Measurements from ENCODE around the gene KCTD19.

Gene KCTD19

DNA sequence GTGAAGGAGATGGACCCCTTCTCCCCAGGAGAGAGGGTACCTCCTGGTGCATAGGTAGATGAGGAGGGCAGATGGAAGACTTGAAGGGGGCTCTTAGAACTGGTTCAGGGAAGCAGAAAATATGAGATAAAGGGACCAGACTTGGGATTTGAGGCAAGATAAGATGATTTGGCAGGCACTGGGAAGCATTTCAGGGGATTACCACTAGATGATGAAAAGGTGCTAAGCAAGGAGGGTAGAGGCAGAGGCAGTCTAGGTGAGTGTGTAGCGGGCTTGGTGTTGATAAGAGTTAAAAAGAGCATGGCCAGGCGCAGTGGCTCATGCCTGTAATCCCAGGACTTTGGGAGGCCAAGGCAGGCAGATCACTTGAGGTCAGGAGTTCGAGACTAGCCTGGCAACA lies 63.3 kb downstream of the KCTD19 start:
- no peak overlapping the region for H3K4me3 ChIP-seq (ENCODE audit: low read length in 2 of 2)
- no peaks in the 10 kb centered on the region for H3K36me3 ChIP-seq (ENCODE audit: control insufficient read depth in 2 of 2, insufficient read depth in 2 of 2, low read length in 2 of 2)
- H3K27ac ChIP-seq (ENCODE audit: low read depth in 2 of 2, low read length in 2 of 2), result no peak overlapping the region
- no peak overlapping the region for H3K9ac ChIP-seq (ENCODE audit: low read depth in 1 of 2, low read length in 2 of 2)
- no peaks in the 10 kb centered on the region for H3K4me1 ChIP-seq (ENCODE audit: control insufficient read depth in 2 of 2, insufficient read depth in 2 of 2, low read length in 2 of 2)
- H3K27me3 ChIP-seq (ENCODE audit: control insufficient read depth in 2 of 2, insufficient read depth in 2 of 2, low read length in 2 of 2), result no peaks in the 10 kb centered on the region
- no peaks in the 10 kb centered on the region for H3K9me3 ChIP-seq (ENCODE audit: control insufficient read depth in 2 of 2, low read length in 2 of 2)

DNA sequence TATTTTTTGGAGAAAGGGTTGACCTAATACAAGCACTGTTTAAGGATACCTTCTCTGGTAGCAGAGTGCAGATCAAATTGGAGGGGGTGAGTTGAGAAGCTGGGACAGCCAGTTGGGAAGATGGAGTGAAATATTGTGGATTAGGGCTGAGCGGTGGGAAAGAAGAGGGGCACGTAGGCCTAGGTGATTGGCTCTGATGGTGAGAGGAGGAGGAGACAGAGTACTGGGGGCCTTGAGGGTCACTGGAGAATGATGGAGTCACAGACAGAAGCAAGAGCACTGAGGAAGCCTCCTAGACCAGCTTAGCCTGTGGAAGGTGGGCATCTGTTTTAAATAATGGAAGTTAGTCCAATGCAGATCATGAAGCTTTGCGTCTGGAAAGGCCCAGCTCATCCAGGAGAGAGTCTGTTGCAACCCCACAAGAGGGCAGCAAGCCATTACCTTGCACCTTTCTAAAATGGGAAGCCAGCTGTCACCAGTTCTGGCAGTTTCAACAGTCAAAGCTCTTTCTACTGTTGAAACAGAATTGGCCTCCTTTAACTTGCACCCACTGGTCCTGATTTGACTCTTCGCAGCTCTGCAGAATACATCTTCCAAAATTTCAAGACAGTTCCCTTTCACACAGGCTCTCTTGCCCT lies 66.0 kb downstream of the KCTD19 start:
- Histone ChIP-seq H3K36me3 (ENCODE audit: control insufficient read depth in 2 of 2, insufficient read depth in 2 of 2, low read length in 2 of 2) (no peaks in the 10 kb centered on the region), H3K9me3 (ENCODE audit: control insufficient read depth in 2 of 2, low read length in 2 of 2) (no peaks in the 10 kb centered on the region), H3K4me1 (ENCODE audit: control insufficient read depth in 2 of 2, insufficient read depth in 2 of 2, low read length in 2 of 2) (no peaks in the 10 kb centered on the region), H3K27ac (ENCODE audit: low read depth in 2 of 2, low read length in 2 of 2) (no peak overlapping the region), H3K4me3 (ENCODE audit: low read length in 2 of 2) (no peak overlapping the region), H3K9ac (ENCODE audit: low read depth in 1 of 2, low read length in 2 of 2) (no peak overlapping the region), H3K27me3 (ENCODE audit: control insufficient read depth in 2 of 2, insufficient read depth in 2 of 2, low read length in 2 of 2) (no peaks in the 10 kb centered on the region)

DNA sequence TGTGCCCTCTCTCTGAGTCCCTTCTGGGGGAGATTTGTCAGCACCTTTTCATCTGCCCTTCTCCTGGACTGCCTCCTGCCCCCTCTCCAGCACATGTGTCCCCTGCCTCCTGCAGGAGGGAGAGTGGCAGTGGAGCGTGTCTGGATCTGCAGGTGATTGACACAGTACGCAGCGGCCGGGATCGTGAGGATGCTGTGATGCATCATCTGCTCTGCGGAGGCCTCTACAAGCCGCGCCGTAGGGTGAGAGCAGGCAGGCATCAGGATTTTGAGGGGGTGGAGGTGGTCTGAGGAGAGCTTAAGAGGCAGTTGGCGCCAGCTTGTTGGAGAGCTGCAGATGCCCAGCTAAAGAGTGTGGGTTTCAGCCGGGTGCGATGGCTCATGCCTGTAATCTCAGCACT lies 66.8 kb downstream of the KCTD19 start:
- no peak overlapping the region for H3K27ac ChIP-seq (ENCODE audit: low read depth in 2 of 2, low read length in 2 of 2)
- no peaks in the 10 kb centered on the region for H3K4me1 ChIP-seq (ENCODE audit: control insufficient read depth in 2 of 2, insufficient read depth in 2 of 2, low read length in 2 of 2)
- no peaks in the 10 kb centered on the region for H3K9me3 ChIP-seq (ENCODE audit: control insufficient read depth in 2 of 2, low read length in 2 of 2)
- no peak overlapping the region for H3K9ac ChIP-seq (ENCODE audit: low read depth in 1 of 2, low read length in 2 of 2)
- no peaks in the 10 kb centered on the region for H3K27me3 ChIP-seq (ENCODE audit: control insufficient read depth in 2 of 2, insufficient read depth in 2 of 2, low read length in 2 of 2)
- H3K36me3 ChIP-seq (ENCODE audit: control insufficient read depth in 2 of 2, insufficient read depth in 2 of 2, low read length in 2 of 2), result no peaks in the 10 kb centered on the region
- H3K4me3 ChIP-seq (ENCODE audit: low read length in 2 of 2), result no peak overlapping the region

- Histone ChIP-seq H3K36me3 (ENCODE audit: control insufficient read depth in 2 of 2, insufficient read depth in 2 of 2, low read length in 2 of 2) (no peaks in the 10 kb centered on the region), H3K9me3 (ENCODE audit: control insufficient read depth in 2 of 2, low read length in 2 of 2) (no peaks in the 10 kb centered on the region), H3K27ac (ENCODE audit: low read depth in 2 of 2, low read length in 2 of 2) (no peak overlapping the region), H3K27me3 (ENCODE audit: control insufficient read depth in 2 of 2, insufficient read depth in 2 of 2, low read length in 2 of 2) (no peaks in the 10 kb centered on the region), H3K9ac (ENCODE audit: low read depth in 1 of 2, low read length in 2 of 2) (no peak overlapping the region), H3K4me3 (ENCODE audit: low read length in 2 of 2) (no peak overlapping the region), H3K4me1 (ENCODE audit: control insufficient read depth in 2 of 2, insufficient read depth in 2 of 2, low read length in 2 of 2) (no peaks in the 10 kb centered on the region)
Measured at GRCh38 chr16:67258161-67258835, 68.2 kb downstream of the KCTD19 start.

GRCh38 chr16:67257486-67258160 lies 68.9 kb downstream of the KCTD19 start:
- no peaks in the 10 kb centered on the region for H3K9me3 ChIP-seq (ENCODE audit: control insufficient read depth in 2 of 2, low read length in 2 of 2)
- H3K27ac ChIP-seq (ENCODE audit: low read depth in 2 of 2, low read length in 2 of 2), result no peak overlapping the region
- H3K36me3 ChIP-seq (ENCODE audit: control insufficient read depth in 2 of 2, insufficient read depth in 2 of 2, low read length in 2 of 2), result no peaks in the 10 kb centered on the region
- H3K27me3 ChIP-seq (ENCODE audit: control insufficient read depth in 2 of 2, insufficient read depth in 2 of 2, low read length in 2 of 2), result no peaks in the 10 kb centered on the region
- H3K4me3 ChIP-seq (ENCODE audit: low read length in 2 of 2), result no peak overlapping the region
- H3K9ac ChIP-seq (ENCODE audit: low read depth in 1 of 2, low read length in 2 of 2), result no peak overlapping the region
- no peaks in the 10 kb centered on the region for H3K4me1 ChIP-seq (ENCODE audit: control insufficient read depth in 2 of 2, insufficient read depth in 2 of 2, low read length in 2 of 2)

DNA sequence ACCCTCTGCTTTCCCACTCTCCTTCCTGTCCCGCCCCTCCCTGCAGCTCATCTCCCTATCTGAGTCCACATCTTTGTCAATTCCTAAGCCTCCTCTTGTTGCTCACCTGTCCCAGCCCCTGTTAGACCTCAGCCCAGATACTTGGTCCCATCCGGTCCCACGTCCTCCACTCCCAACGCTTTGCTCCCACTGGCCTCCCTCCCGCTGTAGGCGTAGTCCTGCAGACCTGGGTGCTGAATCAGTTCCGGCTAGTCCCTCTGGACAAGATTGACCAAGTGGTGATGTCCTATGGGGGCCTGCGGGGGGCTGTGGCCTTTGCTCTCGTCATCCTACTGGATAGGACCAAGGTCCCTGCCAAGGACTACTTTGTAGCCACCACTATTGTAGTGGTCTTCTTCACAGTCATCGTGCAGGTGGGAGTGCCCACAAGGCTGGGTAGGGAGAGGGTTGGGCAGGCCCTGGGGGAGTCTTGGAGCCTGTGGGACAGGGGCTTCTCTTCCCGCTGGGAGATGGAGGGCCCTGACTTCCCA lies 69.8 kb downstream of the KCTD19 start:
- Histone ChIP-seq H3K9ac (ENCODE audit: low read depth in 1 of 2, low read length in 2 of 2) (no peak overlapping the region), H3K36me3 (ENCODE audit: control insufficient read depth in 2 of 2, insufficient read depth in 2 of 2, low read length in 2 of 2) (no peaks in the 10 kb centered on the region), H3K27ac (ENCODE audit: low read depth in 2 of 2, low read length in 2 of 2) (no peak overlapping the region), H3K27me3 (ENCODE audit: control insufficient read depth in 2 of 2, insufficient read depth in 2 of 2, low read length in 2 of 2) (no peaks in the 10 kb centered on the region), H3K4me3 (ENCODE audit: low read length in 2 of 2) (no peak overlapping the region), H3K9me3 (ENCODE audit: control insufficient read depth in 2 of 2, low read length in 2 of 2) (no peaks in the 10 kb centered on the region), H3K4me1 (ENCODE audit: control insufficient read depth in 2 of 2, insufficient read depth in 2 of 2, low read length in 2 of 2) (no peaks in the 10 kb centered on the region)

DNA sequence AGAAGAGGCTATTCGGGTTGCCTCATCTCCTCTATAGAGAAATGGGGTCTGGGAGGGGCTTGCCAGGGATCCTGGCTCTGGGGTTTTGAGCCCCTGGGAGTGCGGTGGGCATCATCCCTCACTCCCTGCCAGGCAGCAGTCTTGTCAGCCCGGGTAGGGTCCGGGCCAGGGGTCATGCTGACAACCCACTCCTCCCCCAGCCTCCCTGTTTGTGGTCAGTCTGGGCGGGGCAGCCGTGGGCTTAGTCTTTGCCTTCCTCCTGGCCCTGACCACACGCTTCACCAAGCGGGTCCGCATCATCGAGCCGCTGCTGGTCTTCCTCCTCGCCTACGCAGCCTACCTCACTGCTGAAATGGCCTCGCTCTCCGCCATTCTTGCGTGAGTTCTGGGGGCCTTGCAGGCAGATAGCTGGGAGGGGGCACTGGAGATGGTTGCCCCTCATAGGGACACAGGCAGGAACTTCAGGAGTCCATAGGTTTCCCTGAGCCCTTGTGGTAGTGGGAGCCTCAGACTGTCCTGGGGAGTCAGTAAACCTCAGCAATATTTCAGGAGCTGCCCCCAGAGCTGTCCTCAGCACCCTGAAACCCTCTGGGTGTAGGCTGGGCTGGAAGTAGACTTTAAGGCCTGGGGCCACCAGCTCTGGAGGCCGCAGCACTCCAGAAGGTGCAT lies 70.9 kb downstream of the KCTD19 start:
- H3K4me3 ChIP-seq (ENCODE audit: low read length in 2 of 2), result no peak overlapping the region
- peaks cover 2 to 4% of the 10 kb centered on the region in 2 donors for H3K27me3 ChIP-seq (ENCODE audit: control insufficient read depth in 2 of 2, insufficient read depth in 2 of 2, low read length in 2 of 2)
- no peaks in the 10 kb centered on the region for H3K4me1 ChIP-seq (ENCODE audit: control insufficient read depth in 2 of 2, insufficient read depth in 2 of 2, low read length in 2 of 2)
- H3K9ac ChIP-seq (ENCODE audit: low read depth in 1 of 2, low read length in 2 of 2), result no peak overlapping the region
- no peaks in the 10 kb centered on the region for H3K9me3 ChIP-seq (ENCODE audit: control insufficient read depth in 2 of 2, low read length in 2 of 2)
- no peaks in the 10 kb centered on the region for H3K36me3 ChIP-seq (ENCODE audit: control insufficient read depth in 2 of 2, insufficient read depth in 2 of 2, low read length in 2 of 2)
- no peak overlapping the region for H3K27ac ChIP-seq (ENCODE audit: low read depth in 2 of 2, low read length in 2 of 2)

DNA sequence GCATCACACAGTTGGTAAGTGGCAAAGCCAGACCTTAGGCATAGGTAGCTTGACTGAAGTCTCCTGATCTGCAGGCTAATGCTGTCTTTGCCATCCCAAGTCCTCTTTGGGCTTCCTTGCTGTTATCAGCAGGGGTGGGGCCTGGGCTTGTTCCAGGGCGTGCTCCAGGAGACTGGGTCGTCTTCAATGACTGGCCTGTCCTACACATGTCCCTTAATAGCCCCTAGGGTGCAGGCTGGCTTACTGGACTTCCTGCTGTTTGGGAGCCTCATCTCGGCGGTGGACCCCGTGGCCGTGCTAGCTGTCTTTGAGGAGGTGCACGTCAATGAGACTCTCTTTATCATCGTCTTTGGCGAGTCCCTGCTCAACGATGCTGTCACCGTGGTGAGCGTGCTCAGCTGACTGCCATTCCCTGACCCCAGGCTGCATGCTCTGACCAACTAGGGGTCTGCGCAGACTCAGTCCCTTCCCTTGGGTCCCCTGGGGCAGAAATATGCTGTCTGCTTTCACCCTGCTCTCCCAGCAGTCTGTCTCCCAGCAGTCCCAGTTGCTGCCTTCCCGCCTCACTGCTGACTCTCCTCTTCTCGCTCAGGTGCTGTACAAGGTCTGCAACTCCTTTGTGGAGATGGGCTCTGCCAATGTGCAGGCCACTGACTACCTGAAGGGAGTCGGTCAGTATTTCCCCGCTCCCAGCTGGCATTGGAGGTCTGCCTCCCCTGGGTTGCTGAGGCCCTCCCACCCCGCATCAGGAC lies 71.6 kb downstream of the KCTD19 start:
- no peak overlapping the region for H3K27ac ChIP-seq (ENCODE audit: low read depth in 2 of 2, low read length in 2 of 2)
- H3K9me3 ChIP-seq (ENCODE audit: control insufficient read depth in 2 of 2, low read length in 2 of 2), result no peaks in the 10 kb centered on the region

GRCh38 chr16:67252609-67253497 lies 73.7 kb downstream of the KCTD19 start:
- no peaks in the 10 kb centered on the region for H3K9me3 ChIP-seq (ENCODE audit: control insufficient read depth in 2 of 2, low read length in 2 of 2)
- no peak overlapping the region for H3K27ac ChIP-seq (ENCODE audit: low read depth in 2 of 2, low read length in 2 of 2)
- H3K36me3 ChIP-seq (ENCODE audit: control insufficient read depth in 2 of 2, insufficient read depth in 2 of 2, low read length in 2 of 2), result no peaks in the 10 kb centered on the region
- H3K27me3 ChIP-seq (ENCODE audit: control insufficient read depth in 2 of 2, insufficient read depth in 2 of 2, low read length in 2 of 2), result peaks cover 18 to 24% of the 10 kb centered on the region in 2 donors
- H3K4me3 ChIP-seq (ENCODE audit: low read length in 2 of 2), result no peak overlapping the region
- no peak overlapping the region for H3K9ac ChIP-seq (ENCODE audit: low read depth in 1 of 2, low read length in 2 of 2)
- H3K4me1 ChIP-seq (ENCODE audit: control insufficient read depth in 2 of 2, insufficient read depth in 2 of 2, low read length in 2 of 2), result peaks cover 10 to 12% of the 10 kb centered on the region in 2 donors

More for the DNA sequence above, 71.6 kb downstream of the KCTD19 start:
- H3K36me3 ChIP-seq (ENCODE audit: control insufficient read depth in 2 of 2, insufficient read depth in 2 of 2, low read length in 2 of 2), result no peaks in the 10 kb centered on the region
- H3K4me1 ChIP-seq (ENCODE audit: control insufficient read depth in 2 of 2, insufficient read depth in 2 of 2, low read length in 2 of 2), result no peaks in the 10 kb centered on the region
- no peak overlapping the region for H3K9ac ChIP-seq (ENCODE audit: low read depth in 1 of 2, low read length in 2 of 2)
- H3K4me3 ChIP-seq (ENCODE audit: low read length in 2 of 2), result no peak overlapping the region
- H3K27me3 ChIP-seq (ENCODE audit: control insufficient read depth in 2 of 2, insufficient read depth in 2 of 2, low read length in 2 of 2), result peaks cover 8 to 10% of the 10 kb centered on the region in 2 donors

Data from mucosa of rectum (tissue), 2 donors.